HG03103 (cell line): Measurements from ENCODE around the gene ACSF2.

Experiments
- ATAC-seq: cut with Tn5 transposase; IDR thresholded peaks from one replicate; pipeline ENCODE4 v1.9.1; 2021; ENCODE audit warnings: low read depth; ENCODE audit not compliant: unreplicated experiment

ACSF2 gene

GRCh38 chr17:50520483-50520882, 94.5 kb downstream of the ACSF2 start:
- no peak for ATAC-seq

- ATAC-seq = no peak
Measured at GRCh38 chr17:50521514-50521913, 95.5 kb downstream of the ACSF2 start.

- no peak for ATAC-seq
Measured at GRCh38 chr17:50522766-50523165, 96.7 kb downstream of the ACSF2 start.

GRCh38 chr17:50523208-50523607, 97.2 kb downstream of the ACSF2 start:
- no peak for ATAC-seq
